Breast epithelium (tissue), 3 donors: ENCODE measurements around the gene SEC14L1.

Experiments used
- CTCF ChIP-seq, 3 donors: fragments of 450-650 bp; IDR thresholded peaks; one replicate each; pipeline ENCODE4 v1.5.1; 2016 to 2017; ENCODE audit warnings: antibody characterized with exemption in 3 of 3, mild to moderate bottlenecking in 3 of 3, moderate library complexity in 3 of 3
- POLR2A ChIP-seq: fragments of 450-650 bp; IDR thresholded peaks from one replicate; pipeline ENCODE4 v1.6.1; 2016; ENCODE audit warnings: antibody characterized with exemption, mild to moderate bottlenecking, moderate library complexity

GRCh38 chr17:77208856-77209255, 68.1 kb downstream of the SEC14L1 start:
- TF ChIP-seq POLR2A: no peak
- no peak for TF ChIP-seq CTCF (IDR thresholded peaks at IDR 0.05)
